ENCODE results near the gene BTBD17.

The BTBD17 gene

DNA sequence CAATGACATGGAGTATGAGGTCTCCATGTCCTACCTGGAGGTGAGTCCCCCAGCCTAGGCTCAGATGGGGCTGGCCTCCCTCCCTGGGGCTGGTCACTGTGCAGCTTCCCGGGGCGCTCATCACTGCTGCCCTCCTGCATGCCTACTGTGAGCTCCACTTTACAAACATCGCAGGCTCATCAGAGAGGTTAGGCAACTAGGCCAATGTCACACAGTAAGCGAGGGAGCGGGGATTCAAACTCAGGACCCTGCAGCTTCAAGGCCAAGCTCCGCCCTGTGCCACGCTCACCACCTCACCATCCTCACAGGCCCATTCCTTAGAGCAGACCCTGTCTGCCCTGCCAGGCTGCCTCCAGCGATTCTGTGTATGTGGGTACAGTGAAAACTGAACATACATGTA lies 18.5 kb downstream of the BTBD17 start:
- no peak overlapping the region for H3K9ac ChIP-seq

GRCh38 chr17:74342224-74342623 lies 19.4 kb downstream of the BTBD17 start:
- H3K79me2 ChIP-seq, result no peaks in the 10 kb centered on the region
- H3K9ac ChIP-seq, result no peak overlapping the region
- no peaks in the 10 kb centered on the region for H3K36me3 ChIP-seq (ENCODE audit: control insufficient read depth, insufficient read depth, low read length)
- H3K4me3 ChIP-seq (ENCODE audit: low read depth, low read length), result no peak overlapping the region
- H3K27ac ChIP-seq, result no peak overlapping the region
- H2AFZ ChIP-seq, result no peak overlapping the region
- H3K4me2 ChIP-seq (ENCODE audit: low read length), result no peak overlapping the region
- TF ChIP-seq CTCF (IDR thresholded peaks at IDR 0.05), result no peak
- no peaks in the 10 kb centered on the region for H3K9me3 ChIP-seq (ENCODE audit: control insufficient read depth, low read length)
- no peaks in the 10 kb centered on the region for H3K4me1 ChIP-seq
- H3K27me3 ChIP-seq (ENCODE audit: control insufficient read depth, insufficient read depth, low read length), result no peaks in the 10 kb centered on the region

More for the DNA sequence above, 18.5 kb downstream of the BTBD17 start:
- Histone ChIP-seq H3K27me3 (ENCODE audit: control insufficient read depth, insufficient read depth, low read length) (no peaks in the 10 kb centered on the region), H3K4me3 (ENCODE audit: low read depth, low read length) (no peak overlapping the region), H3K79me2 (no peaks in the 10 kb centered on the region), H3K4me2 (ENCODE audit: low read length) (no peak overlapping the region), H3K27ac (no peak overlapping the region), H3K4me1 (no peaks in the 10 kb centered on the region), H2AFZ (no peak overlapping the region), H3K36me3 (ENCODE audit: control insufficient read depth, insufficient read depth, low read length) (no peaks in the 10 kb centered on the region), H3K9me3 (ENCODE audit: control insufficient read depth, low read length) (no peaks in the 10 kb centered on the region)
- TF ChIP-seq CTCF (IDR thresholded peaks at IDR 0.05), result no peak

DNA sequence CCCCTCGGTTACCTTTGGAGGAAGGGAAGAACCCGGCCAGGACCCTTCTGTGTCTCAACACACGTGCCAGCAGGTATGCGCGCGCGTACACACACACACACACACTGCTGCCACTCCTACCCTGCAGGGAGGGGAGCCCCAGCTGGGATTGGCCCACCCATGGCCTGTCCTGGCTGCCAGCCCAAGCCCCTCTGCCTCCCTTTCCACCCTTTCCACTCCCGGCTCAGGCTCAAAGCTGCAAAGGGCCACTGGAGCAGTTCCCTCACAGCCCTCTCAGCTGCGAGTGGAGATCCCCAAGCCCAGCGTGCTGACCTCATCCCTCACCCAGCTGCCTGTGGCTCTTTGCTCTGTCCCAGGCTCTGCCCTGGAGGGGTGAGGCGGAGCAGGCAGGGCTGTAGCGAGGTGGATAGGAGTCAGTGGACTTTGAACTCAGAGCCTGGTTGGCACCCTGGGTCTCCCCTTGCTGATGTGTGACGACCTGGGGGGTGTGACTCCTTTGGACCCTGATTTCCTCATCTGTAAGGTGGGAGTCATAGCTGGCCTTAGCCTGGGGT lies 21.1 kb downstream of the BTBD17 start:
- H3K27me3 ChIP-seq (ENCODE audit: control insufficient read depth, insufficient read depth, low read length), result no peaks in the 10 kb centered on the region

DNA sequence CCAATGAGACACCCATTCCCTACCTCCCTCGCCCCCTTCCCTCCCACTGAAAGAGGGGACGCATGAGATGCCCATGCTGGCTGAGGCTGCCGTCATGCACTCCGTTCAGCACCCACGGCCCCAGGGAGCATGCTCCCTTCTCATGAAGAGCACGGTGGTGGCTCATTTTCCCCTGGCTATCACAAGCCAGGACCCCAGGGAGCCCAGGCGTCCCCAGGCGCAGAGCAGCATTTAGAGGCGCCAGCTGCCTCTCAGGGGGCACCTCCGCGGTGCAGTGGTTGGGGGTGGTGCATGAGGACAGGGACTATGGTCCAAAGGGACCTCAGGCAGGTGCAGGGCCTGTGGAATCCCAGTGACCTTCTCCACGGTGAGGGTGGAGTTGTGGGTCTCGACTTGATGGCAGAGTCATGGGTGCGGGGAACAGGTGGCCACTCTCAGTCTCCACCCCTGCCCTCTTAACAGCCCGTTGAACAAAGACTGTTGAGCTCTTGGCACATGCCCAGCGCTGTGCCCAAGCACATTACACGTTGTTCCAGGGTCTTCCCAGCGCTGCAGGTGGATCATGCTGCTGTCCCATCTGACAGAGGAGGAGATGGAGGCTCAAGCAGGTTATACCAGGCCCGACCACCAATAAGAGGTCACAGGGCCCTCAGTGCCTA lies 22.0 kb downstream of the BTBD17 start:
- Histone ChIP-seq H3K36me3 (ENCODE audit: control insufficient read depth, insufficient read depth, low read length) (no peaks in the 10 kb centered on the region), H3K9ac (no peak overlapping the region), H3K4me1 (no peaks in the 10 kb centered on the region), H3K4me3 (ENCODE audit: low read depth, low read length) (no peak overlapping the region), H3K27me3 (ENCODE audit: control insufficient read depth, insufficient read depth, low read length) (no peaks in the 10 kb centered on the region), H3K79me2 (no peaks in the 10 kb centered on the region), H3K27ac (no peak overlapping the region), H2AFZ (no peak overlapping the region), H3K9me3 (ENCODE audit: control insufficient read depth, low read length) (no peaks in the 10 kb centered on the region), H3K4me2 (ENCODE audit: low read length) (no peak overlapping the region)
- TF ChIP-seq CTCF (IDR thresholded peaks at IDR 0.05), result no peak

More for the DNA sequence above, 21.1 kb downstream of the BTBD17 start:
- no peaks in the 10 kb centered on the region for H3K36me3 ChIP-seq (ENCODE audit: control insufficient read depth, insufficient read depth, low read length)
- no peak overlapping the region for H3K27ac ChIP-seq
- no peak overlapping the region for H3K4me3 ChIP-seq (ENCODE audit: low read depth, low read length)
- H3K79me2 ChIP-seq, result no peaks in the 10 kb centered on the region
- H3K9me3 ChIP-seq (ENCODE audit: control insufficient read depth, low read length), result no peaks in the 10 kb centered on the region
- H3K9ac ChIP-seq, result no peak overlapping the region
- no peak for TF ChIP-seq CTCF (IDR thresholded peaks at IDR 0.05)
- H3K4me1 ChIP-seq, result no peaks in the 10 kb centered on the region
- H3K4me2 ChIP-seq (ENCODE audit: low read length), result no peak overlapping the region
- H2AFZ ChIP-seq, result no peak overlapping the region

Measured in parathyroid adenoma (tissue), 2 donors.